Lower leg skin (tissue), 4 donors: ENCODE data around the gene MRPL38. TPM values are rescaled to one million over a fixed set of nuclear protein-coding genes. Genes with fewer than 3 reads are reported as not detected.
"Not testable (repeated sequence)": the region's sequence is repeated elsewhere in the genome, so short reads cannot be mapped to it uniquely, and the experiment has no call there.

ENCODE experiments used
- DNase-seq, 2 donors: peaks; one replicate each; pipeline ENCODE4 v3.0.0-alpha.2; 2019; ENCODE audit warnings: low spot score in 2 of 2
- H3K4me3 ChIP-seq: fragments of 200-600 bp; sonication (generic); 2 replicates; pipeline ENCODE4 v1.5.1; 2017; ENCODE audit warnings: mild to moderate bottlenecking, low read depth; ENCODE audit not compliant: poor library complexity, severe bottlenecking
- POLR2A ChIP-seq, 2 donors: fragments of 450-650 bp; IDR thresholded peaks; one replicate each; pipeline ENCODE4 v1.6.1; 2016 to 2017; ENCODE audit warnings: antibody characterized with exemption in 2 of 2, mild to moderate bottlenecking in 1 of 2, moderate library complexity in 1 of 2
- WGBS, 2 donors: methylation state at CpG; one replicate each; pipeline ENCODE4 v1.1.5; 2018; 5-methylcytosine and 5-hydroxymethylcytosine counted together
- intact Hi-C: fragments of 100-400 bp; cut with DNase I; formaldehyde crosslinking; loops from one replicate; pipeline ENCODE4 v1.15.0; 2023; ENCODE audit warnings: low total_unique reads
- total RNA-seq, 4 donors: library from RNA; depleted of rRNA; stranded (reverse); fragments of >200 nt; gene quantifications; one replicate each; pipeline ENCODE4 v1.1.0, GENCODE V29; 2016
- TF ChIP-seq, protein P1 (sequence below), 3 donors: fragments of 450-650 bp; IDR thresholded peaks; one replicate each; pipeline ENCODE4 v1.5.1; 2016; ENCODE audit warnings: antibody characterized with exemption in 3 of 3, mild to moderate bottlenecking in 3 of 3, moderate library complexity in 2 of 3

Gene MRPL38
- total RNA-seq, 4 donors from 2014 or later: 36.5 to 64.7 (median 49.0) TPM

GRCh38 chr17:75875182-75875939 is 29.3 kb downstream of the MRPL38 start:
- DNase-seq: no peak
- WGBS, 2 donors: 16 to 30% methylated on average over 13 of the region's 18 CpGs
- intact Hi-C loops: no loop called here
- H3K4me3 ChIP-seq: no peak overlapping the region
- TF ChIP-seq, protein P1, sequence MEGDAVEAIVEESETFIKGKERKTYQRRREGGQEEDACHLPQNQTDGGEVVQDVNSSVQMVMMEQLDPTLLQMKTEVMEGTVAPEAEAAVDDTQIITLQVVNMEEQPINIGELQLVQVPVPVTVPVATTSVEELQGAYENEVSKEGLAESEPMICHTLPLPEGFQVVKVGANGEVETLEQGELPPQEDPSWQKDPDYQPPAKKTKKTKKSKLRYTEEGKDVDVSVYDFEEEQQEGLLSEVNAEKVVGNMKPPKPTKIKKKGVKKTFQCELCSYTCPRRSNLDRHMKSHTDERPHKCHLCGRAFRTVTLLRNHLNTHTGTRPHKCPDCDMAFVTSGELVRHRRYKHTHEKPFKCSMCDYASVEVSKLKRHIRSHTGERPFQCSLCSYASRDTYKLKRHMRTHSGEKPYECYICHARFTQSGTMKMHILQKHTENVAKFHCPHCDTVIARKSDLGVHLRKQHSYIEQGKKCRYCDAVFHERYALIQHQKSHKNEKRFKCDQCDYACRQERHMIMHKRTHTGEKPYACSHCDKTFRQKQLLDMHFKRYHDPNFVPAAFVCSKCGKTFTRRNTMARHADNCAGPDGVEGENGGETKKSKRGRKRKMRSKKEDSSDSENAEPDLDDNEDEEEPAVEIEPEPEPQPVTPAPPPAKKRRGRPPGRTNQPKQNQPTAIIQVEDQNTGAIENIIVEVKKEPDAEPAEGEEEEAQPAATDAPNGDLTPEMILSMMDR (IDR thresholded peaks at IDR 0.05): no peak
- TF ChIP-seq POLR2A (IDR thresholded peaks at IDR 0.05): no peak

DNA sequence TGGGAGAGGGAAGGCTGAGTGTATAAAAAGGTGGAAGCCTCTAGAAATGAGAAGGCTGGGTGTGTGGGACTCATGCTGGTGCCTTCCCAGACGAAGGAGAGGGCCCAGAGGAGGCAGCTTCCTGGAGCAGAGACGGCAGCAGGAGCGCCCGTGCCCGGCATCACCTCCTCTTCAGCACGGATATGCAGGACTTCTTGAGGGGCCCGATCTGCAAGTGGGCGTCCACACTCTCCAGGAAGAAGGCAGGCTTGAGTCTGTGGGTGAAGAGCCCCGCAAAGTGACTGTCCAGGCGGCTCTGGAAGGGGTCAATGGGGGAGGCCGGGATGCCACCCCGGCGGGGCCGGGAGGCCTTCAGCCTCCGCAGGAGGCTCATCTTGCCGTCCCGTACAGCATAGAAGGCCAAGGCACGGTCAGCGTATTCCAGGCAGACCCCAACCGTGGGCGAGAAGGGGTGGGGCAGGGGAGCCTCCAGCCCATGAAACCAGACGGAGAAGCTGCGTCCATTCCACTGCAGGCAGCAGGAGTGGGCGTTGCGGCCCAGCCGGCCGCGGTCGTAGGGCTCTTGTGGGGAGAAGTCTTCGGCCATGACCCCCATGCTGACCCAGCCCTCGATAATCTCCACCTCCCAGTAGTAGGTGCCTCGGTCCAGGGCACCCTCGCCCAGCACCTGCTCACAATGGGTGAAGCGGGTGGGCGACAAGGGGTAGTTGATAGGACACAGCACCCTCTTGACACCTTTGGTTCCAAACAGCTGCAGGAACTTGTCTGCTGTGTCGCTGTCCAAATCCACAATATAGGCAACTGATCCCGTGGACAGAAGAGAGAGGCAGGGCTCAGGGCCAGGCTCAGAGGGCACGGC is 30.1 kb downstream of the MRPL38 start:
- WGBS, 2 donors: 82 to 87% methylated on average over 31 to 37 of the region's 38 CpGs
- TF ChIP-seq, protein P1 (IDR thresholded peaks at IDR 0.05): no peak
- TF ChIP-seq POLR2A (IDR thresholded peaks at IDR 0.05): no peak
- no peak overlapping the region for H3K4me3 ChIP-seq
- DNase-seq: no peak
- intact Hi-C loops: no loop called here

- intact Hi-C loops: no loop called here
- no peak overlapping the region for H3K4me3 ChIP-seq
- WGBS, 2 donors: 51 to 53% methylated on average over 10 to 11 of the region's 11 CpGs
- DNase-seq: no peak
- TF ChIP-seq POLR2A (IDR thresholded peaks at IDR 0.05): no peak
- TF ChIP-seq, protein P1 (IDR thresholded peaks at IDR 0.05): no peak
Measured at GRCh38 chr17:75873587-75874322, 30.9 kb downstream of the MRPL38 start.

- peak; percentile 89 to 96 for DNase-seq
- no peak overlapping the region for H3K4me3 ChIP-seq
- intact Hi-C loops: no loop called here
- 13 to 16% methylated on average over 11 of the region's 13 CpGs for WGBS, 2 donors
- TF ChIP-seq POLR2A (IDR thresholded peaks at IDR 0.05): no peak
- TF ChIP-seq, protein P1 (IDR thresholded peaks at IDR 0.05): peak in 1 of 3 donors; percentile 90
Measured at GRCh38 chr17:75872434-75873351, 32.0 kb downstream of the MRPL38 start.

- H3K4me3 ChIP-seq, intact Hi-C loops, DNase-seq: not testable (repeated sequence)
- WGBS, 2 donors: 34 to 38% methylated on average over 10 of the region's 10 CpGs
Measured at GRCh38 chr17:75870228-75870627, 34.5 kb downstream of the MRPL38 start.
